Cortex of kidney (tissue), 1 donor: ENCODE data around the gene PSG1.
"Not testable (repeated sequence)": the region's sequence is repeated elsewhere in the genome, so short reads cannot be mapped to it uniquely, and the experiment has no call there.

Experiments used
- DNase-seq: peaks from one replicate; lab custom pipeline; 2025; lab: John Stamatoyannopoulos, UW

The PSG1 gene

GRCh38 chr19:42881279-42881678 lies 1.8 kb upstream of the PSG1 start:
- not testable (repeated sequence) for DNase-seq

GRCh38 chr19:42880621-42881020 lies 1.1 kb upstream of the PSG1 start:
- not testable (repeated sequence) for DNase-seq

- not testable (repeated sequence) for DNase-seq
These were observed 2.9 kb downstream of the PSG1 start for GRCh38 chr19:42876596-42876995.

GRCh38 chr19:42875881-42876280 lies 3.6 kb downstream of the PSG1 start:
- DNase-seq: not testable (repeated sequence)

- DNase-seq: not testable (repeated sequence)
These were observed 4.4 kb downstream of the PSG1 start for GRCh38 chr19:42874901-42875813.

GRCh38 chr19:42874136-42874535 lies 5.4 kb downstream of the PSG1 start:
- not testable (repeated sequence) for DNase-seq

GRCh38 chr19:42872608-42873007 lies 6.9 kb downstream of the PSG1 start:
- DNase-seq: no peak

- no peak for DNase-seq
These were observed 22.0 kb downstream of the PSG1 start for GRCh38 chr19:42857544-42857867.

- DNase-seq: not testable (repeated sequence)
These were observed 22.5 kb downstream of the PSG1 start for GRCh38 chr19:42856866-42857543.

GRCh38 chr19:42854745-42855144 lies 24.8 kb downstream of the PSG1 start:
- not testable (repeated sequence) for DNase-seq

- not testable (repeated sequence) for DNase-seq
These were observed 26.3 kb downstream of the PSG1 start for GRCh38 chr19:42853231-42853630.

- DNase-seq: not testable (repeated sequence)
These were observed 26.7 kb downstream of the PSG1 start for GRCh38 chr19:42852821-42853220.

GRCh38 chr19:42851718-42852280 lies 27.7 kb downstream of the PSG1 start:
- not testable (repeated sequence) for DNase-seq

GRCh38 chr19:42850981-42851717 lies 28.4 kb downstream of the PSG1 start:
- no peak for DNase-seq

GRCh38 chr19:42846597-42846996 lies 32.9 kb downstream of the PSG1 start:
- DNase-seq: no peak

- DNase-seq: not testable (repeated sequence)
These were observed 35.9 kb downstream of the PSG1 start for GRCh38 chr19:42843631-42844030.

GRCh38 chr19:42832746-42833442 lies 46.6 kb downstream of the PSG1 start:
- DNase-seq: not testable (repeated sequence)

- not testable (repeated sequence) for DNase-seq
These were observed 47.4 kb downstream of the PSG1 start for GRCh38 chr19:42832023-42832680.

- DNase-seq: no peak
These were observed 48.1 kb downstream of the PSG1 start for GRCh38 chr19:42831221-42832019.
